Measurements from ENCODE around the gene CNGB1.
A peak's percentile ranks its signal among the peaks of the same experiment; 100 is the strongest.

CNGB1 gene

DNA sequence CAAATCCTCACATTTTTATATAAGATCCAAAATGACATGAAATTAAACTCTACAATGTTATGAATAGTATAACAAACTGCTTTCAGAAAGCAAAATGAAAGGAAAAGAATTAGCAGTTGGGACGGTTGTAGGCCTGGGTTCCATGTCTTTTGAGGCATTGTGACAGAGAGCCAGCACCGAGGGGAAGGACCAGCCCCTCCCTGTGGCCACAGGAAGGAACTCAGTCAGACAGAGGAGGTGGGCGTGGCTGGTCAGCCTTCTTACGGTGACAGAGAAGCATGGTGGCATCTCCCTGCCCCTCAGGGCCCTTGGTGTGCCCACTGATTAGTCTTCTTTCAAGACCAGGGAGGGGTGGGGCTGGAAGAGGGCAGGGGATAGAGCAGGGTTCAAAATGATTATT, 23.9 kb upstream of the CNGB1 start:
- H3K9ac ChIP-seq (ENCODE audit: low read length), result no peak overlapping the region
- H3K4me1 ChIP-seq (ENCODE audit: control insufficient read depth, insufficient read depth, low read length), result peaks cover 9% of the 10 kb centered on the region
- H3K27ac ChIP-seq (ENCODE audit: low read depth, low read length), result no peak overlapping the region

DNA sequence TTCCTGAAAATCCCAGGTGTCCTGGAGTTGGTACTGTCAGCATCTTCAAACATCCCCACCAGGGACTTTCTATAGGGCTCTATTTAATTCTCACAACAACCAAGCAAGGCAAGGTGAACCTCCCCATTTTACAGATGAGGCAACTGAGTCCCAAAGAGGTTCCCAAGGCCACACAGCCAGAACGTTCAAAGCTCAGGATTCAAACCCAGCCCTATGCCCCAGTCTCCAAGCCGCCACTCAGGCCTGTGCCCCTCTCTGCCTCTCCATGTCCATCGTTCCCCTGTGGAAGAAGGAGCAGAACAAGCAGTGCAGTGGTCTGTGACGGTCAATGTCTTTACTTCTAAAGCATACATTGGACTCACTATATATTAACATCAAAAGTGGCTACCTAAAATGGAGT, 23.4 kb upstream of the CNGB1 start:
- no peak overlapping the region for H3K4me3 ChIP-seq (ENCODE audit: low read length)
- H3K27me3 ChIP-seq (ENCODE audit: control insufficient read depth, insufficient read depth, low read length), result no peaks in the 10 kb centered on the region
- no peak overlapping the region for H3K27ac ChIP-seq (ENCODE audit: low read depth, low read length)
- peaks cover 3% of the 10 kb centered on the region for H3K36me3 ChIP-seq (ENCODE audit: control insufficient read depth, insufficient read depth, low read length)
- H3K4me1 ChIP-seq (ENCODE audit: control insufficient read depth, insufficient read depth, low read length), result peaks cover 5% of the 10 kb centered on the region
- no peak overlapping the region for H3K9ac ChIP-seq (ENCODE audit: low read length)

More for the DNA sequence above, 23.9 kb upstream of the CNGB1 start:
- Histone ChIP-seq H3K27me3 (ENCODE audit: control insufficient read depth, insufficient read depth, low read length) (no peaks in the 10 kb centered on the region), H3K4me3 (ENCODE audit: low read length) (no peak overlapping the region), H3K36me3 (ENCODE audit: control insufficient read depth, insufficient read depth, low read length) (peaks cover 3% of the 10 kb centered on the region)

DNA sequence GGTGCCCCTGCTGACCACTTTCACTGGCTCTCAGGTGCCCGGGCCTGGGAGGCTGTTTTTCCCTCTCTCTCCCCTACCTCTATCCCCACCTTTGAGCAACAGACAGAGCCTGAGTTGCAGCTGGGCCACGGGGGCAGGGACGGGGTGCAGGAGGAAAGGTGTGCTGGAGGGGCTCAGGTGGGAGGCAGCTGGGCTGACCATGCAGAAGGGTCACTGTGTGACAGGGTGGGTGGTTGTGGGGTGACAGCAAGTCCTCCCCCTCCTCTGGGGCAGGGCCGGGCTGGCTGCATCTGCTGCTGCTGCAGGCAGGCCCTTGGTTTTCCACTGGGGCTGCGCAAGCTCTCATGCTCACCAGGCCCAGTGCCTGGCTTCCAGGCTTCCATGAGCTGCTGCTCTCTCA, 23.0 kb upstream of the CNGB1 start:
- H3K27ac ChIP-seq (ENCODE audit: low read depth, low read length), result no peak overlapping the region

DNA sequence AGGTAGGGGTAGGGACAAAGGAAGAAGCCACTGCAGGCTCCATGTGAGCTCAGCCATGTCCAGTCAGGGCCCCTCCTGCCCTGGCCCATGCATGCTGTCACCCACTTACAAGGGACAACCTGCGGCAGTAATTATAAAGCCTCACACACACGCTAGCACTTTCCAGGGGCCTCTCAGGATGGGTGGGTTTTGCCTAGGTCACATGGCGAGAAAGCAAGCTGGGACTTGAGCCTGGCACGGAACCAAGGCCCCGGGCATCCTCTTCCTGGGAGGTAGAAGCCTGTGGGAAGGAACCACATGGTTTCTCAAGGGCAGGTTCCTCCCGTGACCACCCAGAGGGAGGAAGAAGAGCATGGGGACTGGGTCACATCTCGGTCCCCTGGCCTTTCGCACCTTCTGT, 22.5 kb upstream of the CNGB1 start:
- Histone ChIP-seq H3K4me3 (ENCODE audit: low read length) (no peak overlapping the region), H3K27ac (ENCODE audit: low read depth, low read length) (no peak overlapping the region), H3K4me1 (ENCODE audit: control insufficient read depth, insufficient read depth, low read length) (no peaks in the 10 kb centered on the region), H3K36me3 (ENCODE audit: control insufficient read depth, insufficient read depth, low read length) (peaks cover 3% of the 10 kb centered on the region), H3K9ac (ENCODE audit: low read length) (no peak overlapping the region), H3K27me3 (ENCODE audit: control insufficient read depth, insufficient read depth, low read length) (no peaks in the 10 kb centered on the region)

More for the DNA sequence above, 23.0 kb upstream of the CNGB1 start:
- H3K27me3 ChIP-seq (ENCODE audit: control insufficient read depth, insufficient read depth, low read length), result no peaks in the 10 kb centered on the region
- no peak overlapping the region for H3K9ac ChIP-seq (ENCODE audit: low read length)
- no peak overlapping the region for H3K4me3 ChIP-seq (ENCODE audit: low read length)
- peaks cover 3% of the 10 kb centered on the region for H3K36me3 ChIP-seq (ENCODE audit: control insufficient read depth, insufficient read depth, low read length)
- H3K4me1 ChIP-seq (ENCODE audit: control insufficient read depth, insufficient read depth, low read length), result peaks cover under 1% of the 10 kb centered on the region

DNA sequence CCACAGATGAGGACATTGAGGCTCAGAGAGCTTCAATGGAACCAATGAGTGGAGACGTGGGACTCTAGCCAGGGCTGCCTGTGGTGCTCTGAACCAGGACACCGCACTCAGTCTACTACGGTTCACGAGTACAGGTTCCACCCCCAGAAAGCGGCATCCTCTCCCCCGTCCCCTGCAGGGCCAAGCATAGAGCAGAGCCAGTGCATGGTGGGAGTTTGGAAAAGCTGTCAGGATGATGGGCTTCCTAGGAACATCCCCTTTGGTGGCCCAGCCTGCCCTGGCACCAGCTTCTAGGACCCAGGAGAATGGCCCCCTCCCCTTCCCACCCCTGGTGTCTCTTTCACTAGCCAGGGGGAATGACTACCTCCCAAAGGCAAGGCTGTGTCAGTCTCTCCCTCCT, 21.2 kb upstream of the CNGB1 start:
- Histone ChIP-seq H3K9ac (ENCODE audit: low read length) (no peak overlapping the region), H3K27ac (ENCODE audit: low read depth, low read length) (no peak overlapping the region), H3K36me3 (ENCODE audit: control insufficient read depth, insufficient read depth, low read length) (no peaks in the 10 kb centered on the region), H3K27me3 (ENCODE audit: control insufficient read depth, insufficient read depth, low read length) (no peaks in the 10 kb centered on the region), H3K4me3 (ENCODE audit: low read length) (no peak overlapping the region), H3K4me1 (ENCODE audit: control insufficient read depth, insufficient read depth, low read length) (no peaks in the 10 kb centered on the region)

DNA sequence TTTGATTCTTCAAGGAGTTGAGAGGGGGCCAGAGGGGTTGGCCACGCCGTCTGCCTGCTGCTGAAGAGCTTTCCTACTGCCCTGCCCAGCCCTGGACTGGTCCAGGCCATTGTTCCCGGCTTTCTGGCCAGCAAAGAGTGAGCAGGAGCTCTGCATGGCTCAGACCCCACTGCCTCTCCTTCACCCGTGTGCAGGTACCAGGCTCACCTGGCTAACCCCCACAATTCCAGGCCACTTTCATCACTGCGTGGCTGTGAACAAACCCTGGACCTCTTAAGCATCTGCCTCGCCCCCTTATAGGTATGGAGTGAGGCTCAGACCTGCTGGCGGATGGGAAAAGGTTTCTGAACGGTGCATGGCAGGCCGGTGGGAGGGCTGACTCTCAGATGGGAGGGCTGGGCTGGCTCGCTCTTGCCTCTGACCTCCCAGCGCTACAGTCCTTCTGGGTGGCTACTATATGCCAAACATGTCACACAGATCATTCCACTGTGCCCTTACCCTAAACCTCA, 20.7 kb upstream of the CNGB1 start:
- Histone ChIP-seq H3K4me1 (ENCODE audit: control insufficient read depth, insufficient read depth, low read length) (no peaks in the 10 kb centered on the region), H3K9ac (ENCODE audit: low read length) (no peak overlapping the region), H3K27me3 (ENCODE audit: control insufficient read depth, insufficient read depth, low read length) (no peaks in the 10 kb centered on the region), H3K27ac (ENCODE audit: low read depth, low read length) (no peak overlapping the region), H3K36me3 (ENCODE audit: control insufficient read depth, insufficient read depth, low read length) (no peaks in the 10 kb centered on the region), H3K4me3 (ENCODE audit: low read length) (no peak overlapping the region)

DNA sequence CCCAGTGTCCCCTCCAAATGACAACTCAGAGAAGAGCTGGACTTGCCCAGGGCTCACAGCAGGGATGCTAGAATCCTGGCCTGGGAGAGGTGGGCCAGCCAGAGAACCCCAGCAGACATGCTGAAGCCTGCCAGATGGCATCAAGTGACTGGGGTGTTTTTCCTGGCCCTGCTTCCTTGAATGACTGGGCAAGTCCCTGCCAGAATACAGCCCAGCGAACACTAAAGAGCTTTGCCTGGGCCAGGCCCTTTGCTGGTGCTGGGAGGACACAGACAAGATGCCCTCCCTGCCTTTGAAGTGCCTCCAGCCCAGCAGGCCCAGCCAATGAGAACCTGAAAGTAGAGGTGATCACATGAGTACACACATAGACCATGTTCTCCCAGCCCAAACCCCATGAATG, 18.0 kb upstream of the CNGB1 start:
- Histone ChIP-seq H3K36me3 (ENCODE audit: control insufficient read depth, insufficient read depth, low read length) (no peaks in the 10 kb centered on the region), H3K9ac (ENCODE audit: low read length) (no peak overlapping the region), H3K4me1 (ENCODE audit: control insufficient read depth, insufficient read depth, low read length) (peaks cover 3% of the 10 kb centered on the region), H3K27me3 (ENCODE audit: control insufficient read depth, insufficient read depth, low read length) (no peaks in the 10 kb centered on the region), H3K27ac (ENCODE audit: low read depth, low read length) (no peak overlapping the region), H3K4me3 (ENCODE audit: low read length) (no peak overlapping the region)

DNA sequence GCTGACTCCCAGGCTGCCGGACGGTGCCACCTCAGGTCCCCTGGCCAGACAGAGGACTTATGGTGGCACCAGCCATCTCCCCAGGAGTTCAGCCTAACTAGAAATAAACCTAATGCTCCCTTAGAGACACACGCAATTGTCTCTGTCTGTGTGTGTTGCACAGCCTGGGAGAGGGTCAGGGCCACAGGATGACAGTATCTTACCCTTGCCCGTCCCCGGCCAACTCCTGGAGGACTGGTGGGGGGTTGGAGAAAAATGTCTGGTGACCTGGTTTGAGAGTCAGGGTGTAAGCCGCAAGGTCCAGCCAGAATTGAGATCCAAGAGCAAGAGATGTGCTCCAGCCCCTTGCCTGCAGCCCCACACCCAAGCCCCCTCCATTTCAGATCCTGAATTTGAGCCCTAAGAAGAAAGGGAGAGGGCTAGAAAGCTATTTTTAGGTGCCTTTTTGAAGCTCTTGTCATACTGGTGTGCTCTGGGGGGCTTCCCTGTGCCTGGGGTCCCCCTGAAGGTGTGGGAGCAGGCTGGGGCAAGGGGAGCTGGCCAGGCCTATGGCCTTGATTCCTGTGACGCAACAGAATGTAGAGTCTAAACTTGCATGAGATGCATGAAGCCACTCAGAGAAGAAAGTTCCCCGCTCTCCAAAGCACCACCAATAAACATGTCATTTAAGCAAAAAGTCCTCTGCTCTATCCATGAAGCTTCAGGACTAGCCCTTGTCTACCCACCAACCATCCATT, 16.7 kb upstream of the CNGB1 start:
- Histone ChIP-seq H3K9ac (ENCODE audit: low read length) (no peak overlapping the region), H3K27me3 (ENCODE audit: control insufficient read depth, insufficient read depth, low read length) (no peaks in the 10 kb centered on the region), H3K4me3 (ENCODE audit: low read length) (no peak overlapping the region), H3K36me3 (ENCODE audit: control insufficient read depth, insufficient read depth, low read length) (no peaks in the 10 kb centered on the region), H3K27ac (ENCODE audit: low read depth, low read length) (no peak overlapping the region), H3K4me1 (ENCODE audit: control insufficient read depth, insufficient read depth, low read length) (peaks cover 3% of the 10 kb centered on the region)

DNA sequence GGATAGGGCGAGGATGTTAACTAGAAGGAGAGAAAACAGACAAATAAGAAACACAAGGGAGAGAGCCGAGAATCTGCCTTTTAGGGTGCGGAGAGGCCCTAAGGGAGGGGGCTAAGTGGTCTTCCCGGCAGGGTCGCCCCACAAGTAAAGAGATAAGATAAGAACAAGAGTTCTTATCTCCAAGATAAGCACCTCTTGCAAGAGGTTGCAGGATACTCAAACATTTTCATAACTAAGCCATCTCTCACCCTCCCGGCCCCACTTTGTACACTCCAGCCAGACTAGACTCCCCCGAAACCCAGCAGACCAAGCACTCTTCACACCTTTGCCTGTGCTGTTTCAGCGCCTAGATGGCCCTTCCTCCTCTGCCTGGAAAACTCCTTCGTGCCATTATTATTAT, 15.3 kb upstream of the CNGB1 start:
- no peak overlapping the region for H3K4me3 ChIP-seq (ENCODE audit: low read length)
- H3K27ac ChIP-seq (ENCODE audit: low read depth, low read length), result no peak overlapping the region
- peaks cover 3% of the 10 kb centered on the region for H3K4me1 ChIP-seq (ENCODE audit: control insufficient read depth, insufficient read depth, low read length)

DNA sequence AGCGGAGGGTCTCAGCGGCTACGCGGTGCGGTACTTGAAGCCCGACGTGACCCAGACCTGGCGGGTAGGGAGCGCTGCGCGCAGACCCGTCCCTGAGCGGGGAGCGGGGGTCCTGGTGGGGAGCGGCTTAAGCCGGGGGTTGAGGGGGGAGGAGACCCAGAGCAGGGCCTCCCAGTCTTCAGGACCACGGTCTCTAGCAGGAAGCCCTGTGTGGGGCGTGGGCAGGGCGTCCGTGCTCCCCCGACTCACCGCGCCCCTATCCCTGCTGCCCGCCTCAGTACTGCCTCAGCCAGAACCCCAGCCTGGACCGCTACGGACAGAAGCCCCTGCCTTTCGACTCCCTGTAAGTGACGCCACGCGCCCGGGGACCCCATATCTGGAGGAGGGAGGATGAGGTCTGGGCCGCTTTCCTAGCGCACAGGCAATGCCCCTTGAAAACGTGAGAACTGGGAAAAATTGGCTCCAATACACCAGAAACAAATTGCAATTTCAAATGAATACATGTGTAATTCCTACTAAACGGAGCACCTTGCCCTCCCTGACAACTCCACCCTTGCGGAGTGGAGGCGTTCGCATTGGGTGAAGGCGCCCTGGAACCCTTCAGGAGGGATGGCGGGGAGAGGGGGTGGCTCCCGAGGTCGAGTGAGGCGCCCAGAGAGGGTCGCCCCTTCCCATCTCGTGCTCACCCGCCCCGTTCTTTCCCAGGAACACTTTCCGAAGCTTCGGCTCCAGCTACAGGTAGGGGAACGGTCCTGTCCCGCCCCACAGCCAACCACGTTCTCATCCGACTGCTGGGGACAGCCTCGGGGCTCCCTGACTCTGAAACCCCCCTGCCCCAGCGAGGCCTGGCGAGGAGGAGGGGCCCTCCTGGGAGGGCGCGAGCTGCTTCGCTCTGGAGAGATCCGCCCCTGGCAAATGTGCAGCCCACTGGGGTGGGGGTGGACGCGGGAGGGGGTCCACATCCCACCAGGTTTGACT, 14.6 kb upstream of the CNGB1 start:
- Histone ChIP-seq H3K36me3 (ENCODE audit: control insufficient read depth, insufficient read depth, low read length) (no peaks in the 10 kb centered on the region), H3K9ac (ENCODE audit: low read length) (no peak overlapping the region), H3K27me3 (ENCODE audit: control insufficient read depth, insufficient read depth, low read length) (no peaks in the 10 kb centered on the region), H3K4me3 (ENCODE audit: low read length) (peak overlapping the region; percentile 70), H3K4me1 (ENCODE audit: control insufficient read depth, insufficient read depth, low read length) (peaks cover 3% of the 10 kb centered on the region), H3K27ac (ENCODE audit: low read depth, low read length) (no peak overlapping the region)

More for the DNA sequence above, 15.3 kb upstream of the CNGB1 start:
- Histone ChIP-seq H3K36me3 (ENCODE audit: control insufficient read depth, insufficient read depth, low read length) (no peaks in the 10 kb centered on the region), H3K27me3 (ENCODE audit: control insufficient read depth, insufficient read depth, low read length) (no peaks in the 10 kb centered on the region), H3K9ac (ENCODE audit: low read length) (no peak overlapping the region)

DNA sequence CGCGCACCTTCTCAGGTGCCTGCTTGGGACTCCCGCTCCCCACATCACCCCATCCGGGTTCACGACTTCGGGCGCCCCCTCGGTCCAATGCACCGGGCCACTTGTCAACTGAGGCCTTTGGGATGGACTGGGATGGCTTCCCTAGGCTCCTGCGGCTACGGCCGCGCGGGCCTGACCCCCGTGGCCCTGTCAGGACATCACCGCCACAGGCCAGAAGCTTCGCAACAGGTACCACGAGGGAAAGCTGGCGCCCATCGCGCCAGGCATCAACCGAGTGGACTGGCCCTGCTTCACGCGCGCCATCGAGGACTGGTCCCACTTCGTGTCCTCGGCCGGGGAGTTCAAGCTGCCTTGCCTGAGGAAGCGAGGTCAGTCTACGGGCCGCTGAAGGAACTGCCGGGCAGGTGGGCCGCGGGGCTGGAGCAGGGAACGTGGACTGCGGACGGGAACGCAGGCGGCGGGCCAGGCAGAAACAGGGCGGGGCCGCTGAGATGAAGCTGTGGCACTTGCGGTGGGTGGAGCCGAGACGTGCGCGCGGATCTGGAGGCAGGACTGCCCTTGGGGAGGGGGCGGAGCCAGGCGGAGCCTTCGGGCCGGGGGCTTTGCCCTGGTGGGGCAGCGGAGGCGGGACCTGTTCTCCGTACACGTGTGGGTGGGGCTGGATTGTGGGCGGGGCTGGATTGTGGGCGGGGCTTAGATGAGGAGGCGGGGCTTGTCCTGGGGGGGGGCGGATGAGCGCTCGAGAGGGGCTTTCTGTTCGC, 13.7 kb upstream of the CNGB1 start:
- H3K36me3 ChIP-seq (ENCODE audit: control insufficient read depth, insufficient read depth, low read length), result no peaks in the 10 kb centered on the region
- H3K9ac ChIP-seq (ENCODE audit: low read length), result peak overlapping the region; percentile 38
- no peaks in the 10 kb centered on the region for H3K27me3 ChIP-seq (ENCODE audit: control insufficient read depth, insufficient read depth, low read length)
- peak overlapping the region; percentile 70 for H3K4me3 ChIP-seq (ENCODE audit: low read length)
- no peak overlapping the region for H3K27ac ChIP-seq (ENCODE audit: low read depth, low read length)
- peaks cover 3% of the 10 kb centered on the region for H3K4me1 ChIP-seq (ENCODE audit: control insufficient read depth, insufficient read depth, low read length)

DNA sequence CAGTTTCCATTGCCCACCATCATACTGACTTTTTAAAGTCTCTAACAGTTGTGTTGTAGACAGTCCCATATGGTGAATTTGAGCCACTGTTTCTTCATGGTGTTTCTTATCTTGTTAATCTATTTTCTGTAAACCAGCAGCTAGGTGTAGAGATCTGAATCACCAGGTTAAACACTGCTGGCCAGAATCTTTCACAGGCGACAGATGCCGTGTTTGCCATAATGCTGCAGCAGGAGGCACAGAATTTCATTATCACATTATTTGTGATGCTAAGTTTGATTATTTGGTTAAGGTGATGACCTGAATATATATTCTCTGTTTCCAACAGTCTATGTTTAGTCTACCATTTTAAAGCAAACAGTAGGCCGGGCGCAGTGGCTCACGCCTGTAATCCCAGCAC, 11.5 kb upstream of the CNGB1 start:
- Histone ChIP-seq H3K27ac (ENCODE audit: low read depth, low read length) (no peak overlapping the region), H3K9ac (ENCODE audit: low read length) (no peak overlapping the region), H3K36me3 (ENCODE audit: control insufficient read depth, insufficient read depth, low read length) (no peaks in the 10 kb centered on the region), H3K4me3 (ENCODE audit: low read length) (no peak overlapping the region), H3K4me1 (ENCODE audit: control insufficient read depth, insufficient read depth, low read length) (peaks cover 3% of the 10 kb centered on the region), H3K27me3 (ENCODE audit: control insufficient read depth, insufficient read depth, low read length) (no peaks in the 10 kb centered on the region)

All from rectal smooth muscle tissue (tissue), 1 donor.